ENCODE measurements around the gene PRMT2.

DNA sequence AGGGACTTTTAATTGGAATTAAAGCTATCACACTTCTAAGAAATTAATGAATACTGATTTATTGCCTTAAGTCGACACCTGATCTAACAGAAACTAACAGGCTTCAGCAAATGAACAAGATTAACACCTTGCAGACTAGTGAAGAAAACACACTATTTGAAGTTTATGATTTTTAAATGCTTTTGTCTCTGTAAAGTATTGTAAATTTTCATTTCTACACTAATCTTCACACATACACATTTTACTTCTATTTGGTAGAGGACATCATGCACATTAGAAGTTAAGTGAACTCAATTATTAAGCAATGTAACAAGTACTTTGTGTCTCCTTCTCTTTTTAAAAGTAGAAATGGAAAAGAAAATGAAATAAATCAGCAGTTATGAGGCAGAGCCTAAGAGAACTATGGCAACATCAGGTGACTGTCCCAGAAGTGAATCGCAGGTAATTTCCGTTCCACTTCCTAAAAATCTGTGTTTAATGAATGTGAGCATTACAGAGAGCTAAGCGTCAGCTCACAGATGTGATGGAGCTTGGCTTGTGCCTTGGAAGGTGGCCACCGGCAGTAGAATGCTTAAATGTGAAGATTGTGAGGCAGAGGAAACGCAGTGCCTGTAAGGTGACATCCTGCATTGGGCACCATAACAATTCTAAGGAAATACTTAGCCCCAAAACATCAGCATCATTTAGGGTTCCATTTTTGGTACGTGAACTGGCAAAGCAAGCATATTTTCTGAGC lies 1.2 kb downstream of the PRMT2 start:
- TF ChIP-seq, protein P1, sequence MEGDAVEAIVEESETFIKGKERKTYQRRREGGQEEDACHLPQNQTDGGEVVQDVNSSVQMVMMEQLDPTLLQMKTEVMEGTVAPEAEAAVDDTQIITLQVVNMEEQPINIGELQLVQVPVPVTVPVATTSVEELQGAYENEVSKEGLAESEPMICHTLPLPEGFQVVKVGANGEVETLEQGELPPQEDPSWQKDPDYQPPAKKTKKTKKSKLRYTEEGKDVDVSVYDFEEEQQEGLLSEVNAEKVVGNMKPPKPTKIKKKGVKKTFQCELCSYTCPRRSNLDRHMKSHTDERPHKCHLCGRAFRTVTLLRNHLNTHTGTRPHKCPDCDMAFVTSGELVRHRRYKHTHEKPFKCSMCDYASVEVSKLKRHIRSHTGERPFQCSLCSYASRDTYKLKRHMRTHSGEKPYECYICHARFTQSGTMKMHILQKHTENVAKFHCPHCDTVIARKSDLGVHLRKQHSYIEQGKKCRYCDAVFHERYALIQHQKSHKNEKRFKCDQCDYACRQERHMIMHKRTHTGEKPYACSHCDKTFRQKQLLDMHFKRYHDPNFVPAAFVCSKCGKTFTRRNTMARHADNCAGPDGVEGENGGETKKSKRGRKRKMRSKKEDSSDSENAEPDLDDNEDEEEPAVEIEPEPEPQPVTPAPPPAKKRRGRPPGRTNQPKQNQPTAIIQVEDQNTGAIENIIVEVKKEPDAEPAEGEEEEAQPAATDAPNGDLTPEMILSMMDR (IDR thresholded peaks at IDR 0.05) = no peak
- no peak for TF ChIP-seq EZH2 (IDR thresholded peaks at IDR 0.05; ENCODE audit: borderline replicate concordance, insufficient read depth, low read depth, low read length, poor library complexity, severe bottlenecking)

Measured in B cell (primary cell).